Mesenchymal stem cell (in vitro differentiated cells and primary cell): ENCODE results near the gene CFAP100.

Experiments used
- DNase-seq: peaks from one replicate; pipeline ENCODE4 v3.0.0-alpha.2; 2013
- H2AFZ ChIP-seq: one replicate; pipeline ENCODE4 v1.6.1; 2013; ENCODE audit warnings: low read depth, mild to moderate bottlenecking, control low read depth, inconsistent platforms, low read length, moderate library complexity
- H2AK5ac ChIP-seq: 2 replicates; pipeline ENCODE4 v1.6.1; 2013; ENCODE audit warnings: low read length, moderate library complexity, mild to moderate bottlenecking, inconsistent platforms; ENCODE audit not compliant: severe bottlenecking
- H2BK120ac ChIP-seq: one replicate; pipeline ENCODE4 v1.6.1; 2013; ENCODE audit warnings: low read depth, mild to moderate bottlenecking, inconsistent platforms, low read length, moderate library complexity
- H2BK12ac ChIP-seq, 2 experiments: one replicate each; pipeline ENCODE4 v1.6.1; 2013; ENCODE audit warnings: inconsistent platforms in 2 of 2, low read length in 2 of 2, mild to moderate bottlenecking in 2 of 2, moderate library complexity in 2 of 2, control low read depth in 1 of 2
- H2BK15ac ChIP-seq: one replicate; pipeline ENCODE4 v1.6.1; 2013; ENCODE audit warnings: mild to moderate bottlenecking, low read depth, inconsistent platforms; ENCODE audit not compliant: poor library complexity, severe bottlenecking
- H2BK5ac ChIP-seq: 2 replicates; pipeline ENCODE4 v1.6.1; 2013; ENCODE audit warnings: low read depth, mild to moderate bottlenecking, low read length, control low read depth, inconsistent platforms; ENCODE audit not compliant: poor library complexity, severe bottlenecking
- H3K14ac ChIP-seq, 2 experiments: one replicate each; pipeline ENCODE4 v1.6.1; 2013; ENCODE audit warnings: inconsistent platforms in 2 of 2, low read length in 2 of 2, control low read depth in 1 of 2, mild to moderate bottlenecking in 1 of 2, moderate library complexity in 1 of 2
- H3K18ac ChIP-seq, 2 experiments: one replicate each; pipeline ENCODE4 v1.6.1; 2013; ENCODE audit warnings: inconsistent platforms in 2 of 2, low read length in 2 of 2, control low read depth in 1 of 2, low read depth in 1 of 2, mild to moderate bottlenecking in 1 of 2
- H3K23ac ChIP-seq, 2 experiments: one replicate each; pipeline ENCODE4 v1.6.1; 2013; ENCODE audit warnings: inconsistent platforms in 2 of 2, low read length in 2 of 2, mild to moderate bottlenecking in 2 of 2, moderate library complexity in 2 of 2, control low read depth in 1 of 2
- H3K27ac ChIP-seq: 2 replicates; pipeline ENCODE4 v1.5.1; 2013; ENCODE audit warnings: mild to moderate bottlenecking, moderate library complexity, low read length, control low read depth, inconsistent platforms; ENCODE audit not compliant: poor library complexity, severe bottlenecking
- H3K27me3 ChIP-seq, 2 experiments: 2 replicates each; pipeline versions ENCODE4 v1.6.1 to v1.7.0; 2013; ENCODE audit warnings: low read length in 2 of 2, mild to moderate bottlenecking in 2 of 2, moderate library complexity in 2 of 2, control low read depth in 1 of 2, inconsistent platforms in 1 of 2; ENCODE audit not compliant: control insufficient read depth in 1 of 2, insufficient read depth in 1 of 2
- H3K36me3 ChIP-seq, 2 experiments: 2 replicates each; pipeline versions ENCODE4 v1.6.1 to v1.7.0; 2013; ENCODE audit warnings: low read length in 2 of 2, control low read depth in 1 of 2, inconsistent platforms in 1 of 2, low read depth in 1 of 2, mild to moderate bottlenecking in 1 of 2; ENCODE audit not compliant: insufficient read depth in 2 of 2, control insufficient read depth in 1 of 2
- H3K4ac ChIP-seq, 2 experiments: one replicate each; pipeline ENCODE4 v1.6.1; 2013; ENCODE audit warnings: inconsistent platforms in 2 of 2, low read length in 2 of 2, mild to moderate bottlenecking in 2 of 2, moderate library complexity in 2 of 2, control low read depth in 1 of 2, low read depth in 1 of 2
- H3K4me1 ChIP-seq: 2 replicates; pipeline ENCODE4 v1.6.1; 2013; ENCODE audit warnings: low read depth, low read length, control low read depth; ENCODE audit not compliant: control insufficient read depth, insufficient read depth
- H3K4me2 ChIP-seq: 2 replicates; pipeline ENCODE4 v1.6.1; 2013; ENCODE audit warnings: low read length, mild to moderate bottlenecking, inconsistent platforms; ENCODE audit not compliant: poor library complexity, severe bottlenecking
- H3K4me3 ChIP-seq, 2 experiments: 2 replicates each; pipeline versions ENCODE4 v1.5.1 to v1.7.0; 2013; ENCODE audit warnings: low read length in 2 of 2, mild to moderate bottlenecking in 2 of 2, control low read depth in 1 of 2, low read depth in 1 of 2; ENCODE audit not compliant: insufficient read depth in 1 of 2
- H3K79me1 ChIP-seq: replicated peaks from 2 replicates; pipeline ENCODE4 v1.6.1; 2013; ENCODE audit warnings: mild to moderate bottlenecking, control low read depth, low read length, inconsistent platforms; ENCODE audit not compliant: poor library complexity, severe bottlenecking
- H3K9ac ChIP-seq: 2 replicates; pipeline ENCODE4 v1.7.0; 2013; ENCODE audit warnings: mild to moderate bottlenecking, low read length, moderate library complexity
- H3K9me3 ChIP-seq: 2 replicates; pipeline ENCODE4 v1.7.0; 2013; ENCODE audit warnings: mild to moderate bottlenecking, low read length; ENCODE audit not compliant: control insufficient read depth
- H4K8ac ChIP-seq: one replicate; pipeline ENCODE4 v1.6.1; 2013; ENCODE audit warnings: inconsistent platforms, mild to moderate bottlenecking, low read length, moderate library complexity
- H4K91ac ChIP-seq: one replicate; pipeline ENCODE4 v1.6.1; 2013; ENCODE audit warnings: mild to moderate bottlenecking, low read length, inconsistent platforms
- WGBS: methylation state at CpG from one replicate; pipeline ENCODE4 v1.1.7; 2013; ENCODE audit warnings: mixed read lengths; 5-methylcytosine and 5-hydroxymethylcytosine counted together

Gene CFAP100

DNA sequence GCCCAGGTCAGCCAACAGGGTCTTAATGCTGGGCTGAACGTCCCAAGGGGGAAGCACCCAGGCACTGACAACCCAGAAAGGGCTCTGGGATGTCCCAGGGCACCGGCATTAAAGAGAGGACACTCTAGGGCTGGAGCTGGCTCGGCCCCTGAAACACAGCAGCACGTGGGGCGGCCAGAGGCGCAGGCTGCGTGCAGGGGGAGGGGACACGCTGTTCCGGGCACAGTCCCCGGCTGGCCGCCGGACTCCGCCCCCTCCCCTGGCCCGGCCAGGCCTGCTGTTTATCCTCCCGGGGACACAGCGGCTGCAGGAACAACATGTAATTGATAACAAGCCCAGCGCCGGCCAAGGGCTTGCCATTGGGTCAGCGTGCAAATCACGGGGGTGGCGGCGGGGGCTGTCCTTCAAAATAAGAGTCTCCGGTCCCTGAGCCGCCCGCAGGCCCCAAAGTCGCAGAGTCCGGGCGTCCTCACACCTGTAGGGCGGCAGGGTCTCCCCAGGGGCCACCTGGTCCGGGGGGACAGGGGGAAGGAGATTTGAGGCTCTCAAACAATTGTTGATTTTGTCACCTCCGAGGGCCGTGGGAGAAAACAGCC lies 38.8 kb upstream of the CFAP100 start:
- WGBS: 1% methylated on average over 32 of the region's 32 CpGs
- Histone ChIP-seq H3K79me1 (no peaks in the 10 kb centered on the region), H3K18ac (peak overlapping the region; percentile 65 to 95), H4K91ac (peak overlapping the region; percentile 88), H3K27me3 (peaks cover 33 to 52% of the 10 kb centered on the region in 2 experiments), H3K14ac (peak overlapping the region in 1 of 2 experiments; percentile 78), H2BK5ac (no peak overlapping the region), H3K9ac (peak overlapping the region; percentile 79), H2AK5ac (no peak overlapping the region), H2AFZ (peak overlapping the region; percentile 79), H3K4me2 (peak overlapping the region; percentile 96), H2BK12ac (peak overlapping the region in 1 of 2 experiments; percentile 32), H3K4me1 (peaks cover 24% of the 10 kb centered on the region), H3K23ac (peak overlapping the region in 1 of 2 experiments; percentile 90), H3K9me3 (peaks cover 10% of the 10 kb centered on the region), H3K27ac (no peak overlapping the region), H3K36me3 (no peaks in the 10 kb centered on the region), H2BK120ac (no peak overlapping the region), H4K8ac (peak overlapping the region; percentile 83), H3K4me3 (peak overlapping the region; percentile 41 to 80), H3K4ac (no peak overlapping the region), H2BK15ac (peak overlapping the region; percentile 49)
- peak; percentile 91 for DNase-seq

DNA sequence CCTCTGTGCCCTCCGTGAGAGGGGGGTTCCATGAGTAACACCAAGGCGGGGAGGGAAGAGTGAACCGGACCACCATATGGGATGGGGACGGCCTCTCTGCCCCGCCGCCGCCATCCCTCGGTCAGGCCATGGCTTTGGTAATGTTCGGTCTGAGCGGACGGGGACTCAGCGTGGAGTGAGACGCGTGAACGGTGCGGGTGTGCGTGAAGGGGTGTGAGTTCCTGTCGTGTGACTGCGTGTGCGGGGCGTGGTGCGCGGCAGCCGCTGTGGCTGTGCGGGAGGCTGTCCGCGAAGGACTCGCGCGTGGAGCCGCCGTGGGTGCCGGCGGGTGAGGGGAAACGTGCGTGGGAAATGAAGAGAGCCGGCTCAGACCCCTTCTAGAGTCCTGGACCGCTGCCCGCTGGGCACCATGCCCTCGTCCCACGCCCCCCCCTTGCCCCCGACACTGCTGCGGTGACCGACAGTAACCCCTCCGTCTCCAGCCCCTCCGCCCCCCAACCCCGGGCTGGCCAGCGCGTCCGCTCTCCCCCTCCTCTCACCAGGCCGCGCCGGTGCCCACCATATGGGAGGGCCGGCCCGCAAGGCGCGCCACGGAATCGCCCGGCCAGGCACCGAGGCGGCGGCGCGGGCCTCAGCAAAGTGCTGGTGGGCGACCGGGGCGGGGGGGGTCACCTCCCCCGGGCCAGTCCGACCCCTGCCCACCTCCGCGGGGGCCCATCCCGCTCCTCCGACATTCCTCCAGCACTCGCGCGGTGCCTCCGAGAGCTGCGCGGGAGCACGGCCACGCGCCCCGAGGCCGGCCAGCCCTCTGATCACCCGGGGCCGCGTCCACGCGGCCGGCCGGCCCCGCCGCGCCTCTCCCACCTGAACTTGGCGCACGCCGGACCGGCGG lies 38.1 kb upstream of the CFAP100 start:
- peak overlapping the region; percentile 79 for H3K9ac ChIP-seq
- H3K36me3 ChIP-seq: no peaks in the 10 kb centered on the region
- H3K14ac ChIP-seq: peak overlapping the region in 1 of 2 experiments; percentile 78
- H2AK5ac ChIP-seq: no peak overlapping the region
- H4K91ac ChIP-seq: peak overlapping the region; percentile 88
- H2BK120ac ChIP-seq: no peak overlapping the region
- WGBS: under 1% methylated on average over 43 of the region's 100 CpGs
- peaks cover 10% of the 10 kb centered on the region for H3K9me3 ChIP-seq
- peak overlapping the region in 1 of 2 experiments; percentile 87 for H2BK12ac ChIP-seq
- peak overlapping the region; percentile 96 for H3K4me2 ChIP-seq
- no peak for DNase-seq
- H3K4me3 ChIP-seq: peak overlapping the region; percentile 44 to 80
- no peak overlapping the region for H3K27ac ChIP-seq
- peak overlapping the region; percentile 90 to 96 for H3K23ac ChIP-seq
- H2BK15ac ChIP-seq: peak overlapping the region; percentile 90
- peak overlapping the region; percentile 79 for H2AFZ ChIP-seq
- H2BK5ac ChIP-seq: no peak overlapping the region
- H3K79me1 ChIP-seq: no peaks in the 10 kb centered on the region
- H3K18ac ChIP-seq: peak overlapping the region; percentile 65 to 95
- H4K8ac ChIP-seq: peak overlapping the region; percentile 83
- H3K27me3 ChIP-seq: peaks cover 41 to 59% of the 10 kb centered on the region in 2 experiments
- peak overlapping the region in 1 of 2 experiments; percentile 76 for H3K4ac ChIP-seq
- peaks cover 24% of the 10 kb centered on the region for H3K4me1 ChIP-seq

DNA sequence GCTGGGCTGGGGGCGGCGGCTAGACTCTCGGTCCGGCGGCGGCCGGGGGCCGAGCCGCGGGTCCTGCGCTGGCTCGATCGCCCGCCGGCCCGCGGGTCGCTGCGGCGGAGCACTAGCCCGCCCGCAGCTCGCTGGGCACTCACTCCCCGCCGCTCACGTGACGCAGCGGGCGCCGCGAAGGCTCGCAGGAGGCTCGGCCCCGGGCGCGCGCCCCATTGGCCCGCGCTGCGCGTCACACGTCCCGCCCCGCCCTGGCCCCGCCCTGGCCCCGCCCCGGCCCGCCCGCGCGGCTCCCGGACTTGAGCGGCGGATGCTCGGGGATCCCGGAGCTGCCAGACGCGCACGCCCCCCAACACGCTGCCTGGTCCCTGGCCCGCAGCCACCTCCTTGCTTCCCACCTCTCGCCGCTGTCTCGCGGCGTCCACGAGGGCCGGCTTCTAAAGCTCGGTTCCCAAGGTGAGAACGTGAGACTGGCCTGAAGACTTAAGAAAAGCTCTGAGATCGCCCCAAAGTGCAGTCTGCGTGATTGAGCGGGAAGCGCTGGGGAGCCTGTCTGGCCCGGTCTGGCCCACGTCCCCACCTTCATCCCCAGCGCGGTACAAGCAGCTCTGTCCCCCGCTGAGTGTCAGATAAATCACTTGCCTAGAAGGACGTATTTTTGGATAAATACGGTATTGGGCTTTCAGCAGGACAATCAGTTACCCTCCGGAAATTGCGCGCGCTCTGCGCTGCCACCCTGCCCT lies 37.2 kb upstream of the CFAP100 start, which contains the start of gene KLF15:
TSS of gene KLF15 (minus strand) at position 114 of the 743 bp plus-strand sequence. CDS start 4,486 bp downstream, outside the sequence.
- H3K27me3 ChIP-seq: peaks cover 48 to 64% of the 10 kb centered on the region in 2 experiments
- H3K14ac ChIP-seq: peak within 1 kb of the TSS in 1 of 2 experiments; percentile 78
- peaks cover 24% of the 10 kb centered on the region for H3K4me1 ChIP-seq
- H2AFZ ChIP-seq: peak within 1 kb of the TSS; percentile 79
- H3K18ac ChIP-seq: peak within 1 kb of the TSS; percentile 65 to 95
- under 1% methylated on average over 49 of the region's 86 CpGs for WGBS
- H3K4ac ChIP-seq: peak within 1 kb of the TSS in 1 of 2 experiments; percentile 76
- peak within 1 kb of the TSS; percentile 58 to 84 for H3K4me3 ChIP-seq
- H2BK12ac ChIP-seq: peak within 1 kb of the TSS in 1 of 2 experiments; percentile 87
- no peak within 1 kb of the TSS for H2BK5ac ChIP-seq
- H2BK15ac ChIP-seq: peak within 1 kb of the TSS; percentile 90
- no peaks in the 10 kb centered on the region for H3K79me1 ChIP-seq
- peaks cover 10% of the 10 kb centered on the region for H3K9me3 ChIP-seq
- H3K9ac ChIP-seq: peak within 1 kb of the TSS; percentile 79
- H2AK5ac ChIP-seq: no peak within 1 kb of the TSS
- H3K23ac ChIP-seq: peak within 1 kb of the TSS; percentile 90 to 96
- DNase-seq: peak; percentile 83
- no peaks in the 10 kb centered on the region for H3K36me3 ChIP-seq
- peak within 1 kb of the TSS; percentile 88 for H4K91ac ChIP-seq
- no peak within 1 kb of the TSS for H3K27ac ChIP-seq
- peak within 1 kb of the TSS; percentile 83 for H4K8ac ChIP-seq
- peak within 1 kb of the TSS; percentile 98 for H3K4me2 ChIP-seq
- H2BK120ac ChIP-seq: no peak within 1 kb of the TSS
